K562 (cell line): ENCODE measurements around the gene CHDH. TPM values are rescaled to one million over a fixed set of nuclear protein-coding genes. Genes with fewer than 3 reads are reported as not detected.

ENCODE experiments used
- ATAC-seq: fragments of 200-7000 bp; cut with Tn5 transposase; 3 replicates; pipeline ENCODE4 v1.9.1; 2020; ENCODE audit warnings: moderate library complexity
- BruUV-seq: library from RNA; stranded (reverse); fragments of 400-500 nt; replicated peaks from 2 replicates; lab custom pipeline; 2021; lab: Mats Ljungman, UMichigan
- CTCF ChIA-PET: fragments of 300-600 bp; formaldehyde crosslinking; extraction: SDS; loops from one replicate; lab custom pipeline; 2021; ENCODE audit warnings: low intra/inter-chr PET ratio; lab: Yijun Ruan, JAX
- POLR2A ChIA-PET: fragments of 300-600, 350-650 bp; sonication (Branson Sonifier 250); formaldehyde crosslinking; extraction: SDS; loops from one replicate; lab custom pipeline; 2021; ENCODE audit warnings: antibody characterized with exemption, inconsistent platforms; lab: Yijun Ruan, JAX
- DNase-seq, 4 experiments: peaks; one replicate each; pipeline versions ENCODE4 v3.0.0 to v3.0.0-alpha.2; 2011 to 2018; ENCODE audit warnings: low spot score in 3 of 4, mixed read lengths in 3 of 4; ENCODE audit errors: extremely low read depth in 1 of 4
- FAIRE-seq: peaks from 2 replicates; lab custom pipeline; 2011; peaks lifted over from hg19 to GRCh38; lab: Jason Lieb, UNC
- H2AFZ ChIP-seq: 2 replicates; pipeline ENCODE4 v1.6.0; 2011; ENCODE audit warnings: low read depth, low read length, control low read depth, inconsistent platforms
- H3K27ac ChIP-seq: fragments of 200-600 bp; 3 replicates; pipeline ENCODE4 v1.8.0; 2011; ENCODE audit warnings: low read depth, mild to moderate bottlenecking, control low read depth, inconsistent platforms, low read length, moderate library complexity, mixed read lengths; ENCODE audit errors: extremely low read depth
- H3K27me3 ChIP-seq, 2 experiments: fragments of 300-600 bp in 1 of 2; 2 replicates in 1 of 2; 3 replicates in 1 of 2; pipeline versions ENCODE4 v1.6.0 to v1.8.0; 2011; ENCODE audit warnings: inconsistent platforms in 2 of 2, low read length in 2 of 2, mild to moderate bottlenecking in 1 of 2, mixed read lengths in 1 of 2, moderate library complexity in 1 of 2; ENCODE audit not compliant: control insufficient read depth in 2 of 2, insufficient read depth in 2 of 2
- H3K36me3 ChIP-seq: fragments of 300-600 bp; 3 replicates; pipeline ENCODE4 v1.8.0; 2011; ENCODE audit warnings: mild to moderate bottlenecking, low read length, inconsistent platforms; ENCODE audit not compliant: control insufficient read depth, insufficient read depth
- H3K4me1 ChIP-seq, 2 experiments: fragments of 200-600 bp in 1 of 2; replicated peaks in 1 of 2; 2 replicates in 1 of 2; 3 replicates in 1 of 2; pipeline versions ENCODE4 v1.5.1 to v1.8.0; 2011; ENCODE audit warnings: inconsistent platforms in 2 of 2, low read length in 2 of 2, mild to moderate bottlenecking in 1 of 2, mixed read lengths in 1 of 2, moderate library complexity in 1 of 2; ENCODE audit not compliant: control insufficient read depth in 2 of 2, insufficient read depth in 2 of 2
- H3K4me2 ChIP-seq: 2 replicates; pipeline ENCODE4 v1.6.1; 2011; ENCODE audit warnings: low read length, control low read depth, inconsistent platforms, mixed read lengths; ENCODE audit not compliant: insufficient read depth
- H3K4me3 ChIP-seq: fragments of 200-600 bp; sonication (generic), shearing (Covaris generic); 2 replicates; pipeline ENCODE4 v1.5.1; 2016; ENCODE audit warnings: control low read depth, inconsistent platforms
- H3K79me2 ChIP-seq: fragments of 200-600 bp; 3 replicates; pipeline ENCODE4 v1.8.0; 2011; ENCODE audit warnings: low read length, inconsistent platforms; ENCODE audit not compliant: control insufficient read depth, insufficient read depth
- H3K9ac ChIP-seq, 2 experiments: 2 replicates each; pipeline versions ENCODE4 v1.6.0 to v1.6.1; 2011; ENCODE audit warnings: low read depth in 2 of 2, low read length in 2 of 2, control low read depth in 1 of 2, inconsistent platforms in 1 of 2, mild to moderate bottlenecking in 1 of 2, mixed read lengths in 1 of 2; ENCODE audit not compliant: insufficient read depth in 1 of 2
- H3K9me1 ChIP-seq: one replicate; pipeline ENCODE4 v1.6.0; 2011; ENCODE audit warnings: inconsistent platforms, mild to moderate bottlenecking, low read length, moderate library complexity; ENCODE audit not compliant: control insufficient read depth, insufficient read depth
- H3K9me3 ChIP-seq: replicated peaks from 2 replicates; pipeline ENCODE4 v1.5.1; 2011; ENCODE audit warnings: low read depth, low read length, inconsistent platforms; ENCODE audit not compliant: control insufficient read depth, insufficient read depth
- H4K20me1 ChIP-seq: replicated peaks from 2 replicates; pipeline ENCODE4 v1.6.1; 2011; ENCODE audit warnings: low read length, inconsistent platforms, mixed read lengths; ENCODE audit not compliant: control insufficient read depth, insufficient read depth
- HIVEP1 ChIP-seq: fragments of 250-450 bp; sonication (Bioruptor Pico); IDR thresholded peaks from 2 replicates; pipeline ENCODE4 v1.4.0; 2020; ENCODE audit warnings: mild to moderate bottlenecking
- HNRNPH1 ChIP-seq: fragments of 200-400 bp; formaldehyde crosslinking; optimal IDR thresholded peaks from 2 replicates; pipeline ENCODE3; 2017; ENCODE audit warnings: low read depth, mild to moderate bottlenecking, low read length, moderate library complexity
- LARP7 ChIP-seq: fragments of 450-650 bp; IDR thresholded peaks from 2 replicates; pipeline ENCODE4 v1.6.1; 2016
- NCOA4 ChIP-seq: fragments of 450-650 bp; IDR thresholded peaks from 2 replicates; pipeline ENCODE4 v1.6.1; 2018; ENCODE audit warnings: mild to moderate bottlenecking; ENCODE audit not compliant: partially characterized antibody
- PHB ChIP-seq: fragments of 250-450 bp; sonication (Bioruptor Pico); IDR thresholded peaks from 2 replicates; pipeline ENCODE4 v1.5.0; 2021
- RBFOX2 ChIP-seq: fragments of 200-400 bp; formaldehyde crosslinking; IDR thresholded peaks from 2 replicates; pipeline ENCODE4 v1.6.1; 2017; ENCODE audit warnings: low read depth, mild to moderate bottlenecking, low read length, moderate library complexity
- RFX5 ChIP-seq: IDR thresholded peaks from 2 replicates; pipeline ENCODE4 v1.6.1; 2011; ENCODE audit warnings: low read depth, mild to moderate bottlenecking, improper control_type of control experiment, low read length
- SAP30 ChIP-seq: fragments of 200-600 bp; sonication (generic); IDR thresholded peaks from 2 replicates; pipeline ENCODE4 v1.6.1; 2012; ENCODE audit warnings: borderline replicate concordance, low read depth, mild to moderate bottlenecking, moderate library complexity, low read length, control low read depth, inconsistent platforms; ENCODE audit not compliant: insufficient read depth, poor library complexity, severe bottlenecking
- TCF7L2 ChIP-seq: fragments of 150-350 bp; IDR thresholded peaks from 2 replicates; pipeline ENCODE4 v1.6.1; 2016; ENCODE audit warnings: low read depth, mild to moderate bottlenecking, low read length, moderate library complexity
- TEAD1 ChIP-seq, 2 experiments: fragments of 450-650 bp in 1 of 2; sonication (generic) in 1 of 2; formaldehyde crosslinking; IDR thresholded peaks; 2 replicates each; pipeline versions ENCODE4 v1.4.0 to v1.8.0; 2020 to 2022; ENCODE audit warnings: mild to moderate bottlenecking in 2 of 2, missing genetic modification reagents in 1 of 2
- TFAM ChIP-seq: fragments of 250-450 bp; sonication (Bioruptor Pico); conservative IDR thresholded peaks from 2 replicates; pipeline ENCODE4 v1.5.0; 2021; ENCODE audit warnings: mild to moderate bottlenecking, moderate library complexity
- TGIF2 ChIP-seq: sonication (generic); formaldehyde crosslinking; IDR thresholded peaks from 2 replicates; pipeline ENCODE4 v1.8.1; 2022; ENCODE audit warnings: mild to moderate bottlenecking, missing genetic modification reagents, moderate library complexity
- WGBS: fragments of 100-300 bp; shearing (Covaris generic); methylation state at CpG from one replicate; pipeline ENCODE4 v1.1.6; 2016; ENCODE audit warnings: low coverage, mixed read lengths; ENCODE audit not compliant: insufficient coverage; ENCODE audit errors: missing lambda C conversion rate; 5-methylcytosine and 5-hydroxymethylcytosine counted together
- in situ Hi-C: fragments of 300-500 bp; cut with MboI; formaldehyde crosslinking; loops from 4 replicates; pipeline ENCODE4 v1.15.0; 2018; ENCODE audit warnings: inconsistent platforms, mixed read lengths
- intact Hi-C: fragments of 100-400 bp; cut with micrococcal nuclease; formaldehyde crosslinking; loops from 2 replicates; pipeline ENCODE4 v1.14.2; 2022
- polyA plus RNA-seq, 8 experiments: library from polyadenylated mRNA; depleted of rRNA in 4 of 8; stranded (reverse) in 5 of 8; unstranded in 3 of 8; fragments of >200 nt; fragmentation: Nextera tagmentation in 2 of 8; fragmentation: Illumina TruSeq in 1 of 8; extraction: Ambion mirVana in 2 of 8; extraction: Trizol in 1 of 8; gene quantifications; 2 replicates each; pipeline versions ENCODE4 v1.2.1 to v1.2.3, GENCODE V29; 2011 to 2014; ENCODE audit warnings: inconsistent platforms in 1 of 8, missing spikeins in 1 of 8
- total RNA-seq, 7 experiments: library from RNA; depleted of rRNA in 6 of 7; stranded (reverse); fragments of >200 nt in 6 of 7; fragmentation: Illumina TruSeq in 2 of 7; extraction: Trizol in 2 of 7; gene quantifications; 2 replicates each; pipeline versions ENCODE4 v1.2.1 to v1.2.3, GENCODE V29; 2011 to 2021; ENCODE audit warnings: low replicate concordance in 1 of 7
- TF ChIP-seq, protein P1 (sequence below): fragments of 450-650 bp; formaldehyde crosslinking; IDR thresholded peaks from 2 replicates; pipeline ENCODE4 v1.4.0; 2020; ENCODE audit warnings: mild to moderate bottlenecking, mixed read lengths

CHDH gene
- total and polyA plus RNA-seq, 9 of the 15 experiments (the other 6 are each of a cell fraction or from before 2014, with no cell fraction given), result 0.06 to 1.9 (median 0.46) TPM

DNA sequence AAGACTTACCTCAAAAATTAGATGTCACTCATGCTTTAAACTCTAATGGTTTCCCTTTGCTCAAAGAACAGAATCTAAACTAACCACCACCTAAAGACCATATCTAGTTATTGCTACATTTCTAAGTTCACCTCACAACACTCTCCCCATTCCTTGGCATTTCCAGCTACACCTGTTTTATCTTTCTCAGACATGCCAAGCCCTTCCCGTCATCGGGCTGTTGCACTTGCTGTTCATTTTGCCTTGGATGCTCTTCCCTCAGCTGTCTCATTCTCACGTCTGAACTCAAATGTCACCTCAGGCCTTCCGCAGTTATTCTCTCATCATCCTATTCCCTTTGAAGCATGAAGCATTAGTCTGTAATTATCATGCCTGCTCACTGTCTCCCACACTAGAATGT, 36.8 kb upstream of the CHDH start:
- in situ Hi-C loops, result no loop called here
- peaks cover 5 to 10% of the 10 kb centered on the region in 2 experiments; a peak in 4 of 5 replicates for H3K4me1 ChIP-seq
- no peak overlapping the region for H3K27ac ChIP-seq
- WGBS, result 65% methylated on average over 4 of the region's 4 CpGs
- no TSS peak for BruUV-seq
- no peak overlapping the region for H3K4me2 ChIP-seq
- peaks cover 2% of the 10 kb centered on the region for H3K9me1 ChIP-seq
- DNase-seq, result no peak
- FAIRE-seq, result no peak
- no peaks in the 10 kb centered on the region for H3K27me3 ChIP-seq
- H3K36me3 ChIP-seq, result peaks cover 53% of the 10 kb centered on the region
- ChIA-PET CTCF (no interaction called here), POLR2A (interaction anchor here (0.6 kb wide), 2 partner anchors 38 to 716 kb away, joined by 3 to 4 read pairs; no protein-coding TSS in a partner anchor)
- H3K79me2 ChIP-seq, result peaks cover 14% of the 10 kb centered on the region
- H3K9ac ChIP-seq, result no peak overlapping the region
- H2AFZ ChIP-seq, result no peak overlapping the region
- H3K4me3 ChIP-seq, result no peak overlapping the region
- no peak for TF ChIP-seq NCOA4
- no peak for TF ChIP-seq TFAM
- no peak for TF ChIP-seq TEAD1 (CRISPR knock-in tag; IDR thresholded peaks at IDR 0.05)
- TF ChIP-seq TGIF2 (CRISPR knock-in tag), result no peak
- no peak for TF ChIP-seq HNRNPH1
- no peak for TF ChIP-seq SAP30
- no peak for TF ChIP-seq RFX5
- TF ChIP-seq LARP7, result no peak
- TF ChIP-seq RBFOX2, result no peak
- TF ChIP-seq, protein P1, sequence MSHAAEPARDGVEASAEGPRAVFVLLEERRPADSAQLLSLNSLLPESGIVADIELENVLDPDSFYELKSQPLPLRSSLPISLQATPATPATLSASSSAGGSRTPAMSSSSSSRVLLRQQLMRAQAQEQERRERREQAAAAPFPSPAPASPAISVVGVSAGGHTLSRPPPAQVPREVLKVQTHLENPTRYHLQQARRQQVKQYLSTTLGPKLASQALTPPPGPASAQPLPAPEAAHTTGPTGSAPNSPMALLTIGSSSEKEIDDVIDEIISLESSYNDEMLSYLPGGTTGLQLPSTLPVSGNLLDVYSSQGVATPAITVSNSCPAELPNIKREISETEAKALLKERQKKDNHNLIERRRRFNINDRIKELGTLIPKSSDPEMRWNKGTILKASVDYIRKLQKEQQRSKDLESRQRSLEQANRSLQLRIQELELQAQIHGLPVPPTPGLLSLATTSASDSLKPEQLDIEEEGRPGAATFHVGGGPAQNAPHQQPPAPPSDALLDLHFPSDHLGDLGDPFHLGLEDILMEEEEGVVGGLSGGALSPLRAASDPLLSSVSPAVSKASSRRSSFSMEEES (CRISPR knock-in tag), result no peak
- TF ChIP-seq PHB (CRISPR knock-in tag), result no peak
- no peak for TF ChIP-seq HIVEP1 (CRISPR knock-in tag)
- no peak for TF ChIP-seq TCF7L2
- 0 out of 2 replicates have a peak, but pooled peaks cover under 1% of the 10 kb centered on the region for H4K20me1 ChIP-seq
- ATAC-seq, result no peak
- H3K9me3 ChIP-seq, result no peaks in the 10 kb centered on the region
- intact Hi-C loops, result no loop called here
